DMS153 treated with DMSO at 0.1 percent for 48 hours (cell line): ENCODE results near the gene TLR4.

Source experiments
- DNase-seq: peaks from one replicate; lab custom pipeline; 2025; ENCODE audit not compliant: unreplicated experiment; lab: John Stamatoyannopoulos, UW

Gene TLR4

GRCh38 chr9:117704024-117704575 is at the start of gene TLR4:
TSS of gene TLR4 (plus strand) at chr9:117704403. CDS start at chr9:117704473, 70 bp downstream.
- DNase-seq, result peak; percentile 58

GRCh38 chr9:117656002-117656401 is 48.2 kb upstream of the TLR4 start:
- no peak for DNase-seq

- no peak for DNase-seq
Observed at GRCh38 chr9:117662651-117663050, 41.6 kb upstream of the TLR4 start.

- DNase-seq, result no peak
Observed at GRCh38 chr9:117664419-117664818, 39.8 kb upstream of the TLR4 start.

- no peak for DNase-seq
Observed at GRCh38 chr9:117665601-117666385, 38.4 kb upstream of the TLR4 start.

GRCh38 chr9:117671468-117671867 is 32.7 kb upstream of the TLR4 start:
- DNase-seq, result no peak

GRCh38 chr9:117672369-117672768 is 31.8 kb upstream of the TLR4 start:
- no peak for DNase-seq

GRCh38 chr9:117677572-117677971 is 26.6 kb upstream of the TLR4 start:
- DNase-seq, result no peak

GRCh38 chr9:117678871-117679270 is 25.3 kb upstream of the TLR4 start:
- no peak for DNase-seq

- no peak for DNase-seq
Observed at GRCh38 chr9:117679416-117679815, 24.8 kb upstream of the TLR4 start.

- no peak for DNase-seq
Observed at GRCh38 chr9:117681888-117682287, 22.3 kb upstream of the TLR4 start.

GRCh38 chr9:117682955-117683710 is 21.1 kb upstream of the TLR4 start:
- no peak for DNase-seq

- no peak for DNase-seq
Observed at GRCh38 chr9:117687532-117687931, 16.7 kb upstream of the TLR4 start.

GRCh38 chr9:117691367-117691766 is 12.8 kb upstream of the TLR4 start:
- DNase-seq, result no peak

GRCh38 chr9:117696154-117696553 is 8.0 kb upstream of the TLR4 start:
- DNase-seq, result no peak

GRCh38 chr9:117697046-117697445 is 7.2 kb upstream of the TLR4 start:
- DNase-seq, result no peak

- no peak for DNase-seq
Observed at GRCh38 chr9:117703537-117703936, 666 bp upstream of the TLR4 start.

GRCh38 chr9:117704597-117704996 is 394 bp downstream of the TLR4 start:
- no peak for DNase-seq

GRCh38 chr9:117705386-117705785 is 1.2 kb downstream of the TLR4 start:
- DNase-seq, result no peak

- DNase-seq, result peak; percentile 82
Observed at GRCh38 chr9:117706421-117707116, 2.4 kb downstream of the TLR4 start.

- DNase-seq, result no peak
Observed at GRCh38 chr9:117707561-117707960, 3.4 kb downstream of the TLR4 start.
